Lung (tissue), 12 donors: ENCODE results near the gene KRAS. TPM values are rescaled to one million over a fixed set of nuclear protein-coding genes. Genes with fewer than 3 reads are reported as not detected.

Source experiments
- ATAC-seq: fragments of 200-7000 bp; cut with Tn5 transposase; one replicate; pipeline ENCODE4 v1.9.1; 2020; ENCODE audit warnings: moderate number of reproducible peaks; ENCODE audit not compliant: insufficient read depth, low FRiP score
- DNase-seq, 3 donors: peaks; one replicate each; pipeline ENCODE4 v3.0.0-alpha.2; 2013 to 2017
- H3K27ac ChIP-seq, 2 donors: one replicate each; pipeline ENCODE4 v1.5.1; 2013; ENCODE audit warnings: mild to moderate bottlenecking in 2 of 2, moderate library complexity in 2 of 2, control low read depth in 1 of 2, inconsistent platforms in 1 of 2, low read depth in 1 of 2, low read length in 1 of 2
- H3K27me3 ChIP-seq, 3 donors: one replicate each; pipeline ENCODE4 v1.5.1; 2013; ENCODE audit warnings: low read length in 2 of 3; ENCODE audit not compliant: control insufficient read depth in 3 of 3, insufficient read depth in 3 of 3
- H3K36me3 ChIP-seq, 4 donors: one replicate each; pipeline ENCODE4 v1.5.1; 2013; ENCODE audit warnings: low read length in 4 of 4, mild to moderate bottlenecking in 1 of 4, moderate library complexity in 1 of 4; ENCODE audit not compliant: control insufficient read depth in 4 of 4, insufficient read depth in 4 of 4
- H3K4me1 ChIP-seq, 5 donors: one replicate each; pipeline ENCODE4 v1.5.1; 2013; ENCODE audit warnings: low read length in 5 of 5, mild to moderate bottlenecking in 2 of 5, moderate library complexity in 1 of 5; ENCODE audit not compliant: control insufficient read depth in 5 of 5, insufficient read depth in 5 of 5
- H3K4me3 ChIP-seq: one replicate; pipeline ENCODE4 v1.5.1; 2013; ENCODE audit warnings: mild to moderate bottlenecking, control low read depth, moderate library complexity
- H3K9ac ChIP-seq, 2 donors: one replicate each; pipeline ENCODE4 v1.5.1; 2013; ENCODE audit warnings: low read length in 2 of 2, control low read depth in 1 of 2; ENCODE audit not compliant: insufficient read depth in 1 of 2
- H3K9me3 ChIP-seq, 4 donors: one replicate each; pipeline ENCODE4 v1.5.1; 2013; ENCODE audit warnings: low read length in 3 of 4, mild to moderate bottlenecking in 1 of 4, moderate library complexity in 1 of 4; ENCODE audit not compliant: control insufficient read depth in 4 of 4, insufficient read depth in 3 of 4
- WGBS, 2 donors: extraction: QIAGEN DNeasy Blood & Tissue Kit; methylation state at CpG; one replicate each; pipeline ENCODE4 v1.1.7; 2013; 5-methylcytosine and 5-hydroxymethylcytosine counted together
- polyA plus RNA-seq, 2 donors: library from polyadenylated mRNA; stranded (reverse); fragments of 200-250 nt; gene quantifications; one replicate each; pipeline ENCODE4 v1.2.1, GENCODE V29; 2013
- total RNA-seq, 2 donors: library from RNA; depleted of rRNA in 1 of 2; stranded (reverse); fragments of >200 nt in 1 of 2; gene quantifications; one replicate each; pipeline ENCODE4 v1.2.1, GENCODE V29; 2014 to 2021
- TF ChIP-seq, protein P1 (sequence below): IDR thresholded peaks from 2 replicates; pipeline ENCODE4 v1.5.1; 2012; ENCODE audit warnings: mild to moderate bottlenecking; ENCODE audit errors: control extremely low read depth, extremely low read depth
- donor health status: control.
- donor health status: control.
- donor health status: Bipolar disorder and iron deficiency.
- donor health status: healthy.
- donor health status: DM: yes; HTN: yes; CAD: no.

Gene KRAS
- total and polyA plus RNA-seq, 4 donors = 9.8 to 30.4 (median 18.2) TPM

DNA sequence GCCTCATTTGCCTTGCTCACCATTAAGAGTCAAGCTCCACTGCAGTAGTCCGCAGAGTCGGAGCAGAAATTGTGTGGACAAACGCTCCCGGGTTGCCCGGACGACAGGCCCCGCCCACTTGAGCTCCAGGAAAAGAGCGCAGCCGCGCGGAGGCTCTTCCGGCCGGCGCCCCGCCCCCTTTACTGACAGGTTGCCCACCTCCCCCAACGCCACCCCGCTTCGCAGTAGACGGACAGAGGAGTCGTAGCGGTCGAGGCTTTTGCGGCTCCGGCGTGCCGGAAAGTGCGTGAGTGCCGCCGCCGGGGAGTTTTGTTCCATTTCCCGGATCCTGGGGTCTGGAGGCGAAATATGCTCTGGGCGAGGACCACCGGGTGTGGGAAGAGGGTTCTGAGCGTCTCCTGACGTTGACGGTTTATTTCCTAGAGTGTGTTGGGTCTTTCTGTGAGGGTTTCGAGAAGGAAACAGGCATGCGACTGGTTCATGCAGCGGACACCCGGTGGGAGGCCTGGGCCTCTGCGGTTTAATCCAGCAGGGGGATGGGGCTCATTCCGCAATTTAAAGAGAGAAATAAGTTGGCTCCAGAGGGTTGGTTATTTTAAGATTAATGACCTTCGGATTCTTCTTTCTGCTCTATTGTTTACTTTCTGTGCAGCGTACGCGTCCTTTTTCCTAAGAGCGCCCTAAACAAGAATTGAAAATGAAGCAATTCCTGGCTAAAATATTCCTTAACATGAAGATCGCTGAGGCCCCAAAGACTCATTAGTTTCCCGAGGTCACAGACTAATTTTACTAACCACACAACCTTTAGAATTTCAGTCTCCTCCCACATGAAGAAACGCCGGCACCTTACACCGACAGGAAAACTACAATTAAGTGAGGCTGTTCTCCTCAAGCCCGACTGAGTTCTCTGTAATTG is 55.4 kb downstream of the KRAS start, which contains the start of the genes DNAI7 and ETFRF1:
TSS of gene DNAI7 (minus strand) at position 105 of the 916 bp plus-strand sequence. CDS start at position 23, 82 bp downstream.
TSS of gene ETFRF1 (plus strand) at position 182 of the 916 bp plus-strand sequence. CDS start 8,720 bp downstream, outside the sequence.
- Histone ChIP-seq H3K36me3 (peaks cover 0 to 2% (median 0%) of the 10 kb centered on the region in 4 donors), H3K27ac (peak within 1 kb of the TSS; percentile 97 to 98), H3K27me3 (no peaks in the 10 kb centered on the region), H3K4me3 (peak within 1 kb of the TSS; percentile 70), H3K4me1 (peaks cover 0 to 15% (median 4%) of the 10 kb centered on the region in 5 donors), H3K9ac (peak within 1 kb of the TSS; percentile 92 to 99), H3K9me3 (no peaks in the 10 kb centered on the region)
- TF ChIP-seq, protein P1, sequence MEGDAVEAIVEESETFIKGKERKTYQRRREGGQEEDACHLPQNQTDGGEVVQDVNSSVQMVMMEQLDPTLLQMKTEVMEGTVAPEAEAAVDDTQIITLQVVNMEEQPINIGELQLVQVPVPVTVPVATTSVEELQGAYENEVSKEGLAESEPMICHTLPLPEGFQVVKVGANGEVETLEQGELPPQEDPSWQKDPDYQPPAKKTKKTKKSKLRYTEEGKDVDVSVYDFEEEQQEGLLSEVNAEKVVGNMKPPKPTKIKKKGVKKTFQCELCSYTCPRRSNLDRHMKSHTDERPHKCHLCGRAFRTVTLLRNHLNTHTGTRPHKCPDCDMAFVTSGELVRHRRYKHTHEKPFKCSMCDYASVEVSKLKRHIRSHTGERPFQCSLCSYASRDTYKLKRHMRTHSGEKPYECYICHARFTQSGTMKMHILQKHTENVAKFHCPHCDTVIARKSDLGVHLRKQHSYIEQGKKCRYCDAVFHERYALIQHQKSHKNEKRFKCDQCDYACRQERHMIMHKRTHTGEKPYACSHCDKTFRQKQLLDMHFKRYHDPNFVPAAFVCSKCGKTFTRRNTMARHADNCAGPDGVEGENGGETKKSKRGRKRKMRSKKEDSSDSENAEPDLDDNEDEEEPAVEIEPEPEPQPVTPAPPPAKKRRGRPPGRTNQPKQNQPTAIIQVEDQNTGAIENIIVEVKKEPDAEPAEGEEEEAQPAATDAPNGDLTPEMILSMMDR = no peak
- peak; percentile 99 for ATAC-seq
- DNase-seq = peak; percentile 98 to 99 (median 98)
- whole genome bisulfite sequencing, 2 donors = 0% methylated on average over 53 to 54 of the region's 54 CpGs

DNA sequence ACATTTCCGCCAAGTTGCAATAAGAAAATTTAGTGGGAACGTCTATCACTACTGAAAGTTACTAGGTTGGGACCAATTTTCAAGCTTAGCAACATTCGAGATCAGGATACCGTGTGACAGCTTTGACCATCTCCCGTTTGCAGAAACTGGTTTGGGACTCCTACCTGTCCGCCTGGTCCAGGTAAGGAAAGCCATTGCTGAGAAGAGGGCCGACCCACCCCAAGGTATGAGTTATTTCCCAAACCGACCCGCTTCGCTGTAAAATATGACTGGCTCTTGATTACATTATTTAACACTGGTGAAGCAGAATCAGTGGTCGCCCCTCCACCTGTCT is 56.0 kb downstream of the KRAS start:
- TF ChIP-seq, protein P1 = no peak
- 8 to 10% methylated on average over 11 of the region's 11 CpGs for WGBS, 2 donors
- Histone ChIP-seq H3K4me1 (peaks cover 0 to 15% (median 4%) of the 10 kb centered on the region in 5 donors), H3K36me3 (peaks cover 0 to 2% (median 0%) of the 10 kb centered on the region in 4 donors), H3K4me3 (peak overlapping the region; percentile 70), H3K27ac (peak overlapping the region; percentile 63 to 97), H3K27me3 (no peaks in the 10 kb centered on the region), H3K9me3 (no peaks in the 10 kb centered on the region), H3K9ac (peak overlapping the region; percentile 88 to 94)
- ATAC-seq (peak; percentile 4), DNase-seq (no peak)

DNA sequence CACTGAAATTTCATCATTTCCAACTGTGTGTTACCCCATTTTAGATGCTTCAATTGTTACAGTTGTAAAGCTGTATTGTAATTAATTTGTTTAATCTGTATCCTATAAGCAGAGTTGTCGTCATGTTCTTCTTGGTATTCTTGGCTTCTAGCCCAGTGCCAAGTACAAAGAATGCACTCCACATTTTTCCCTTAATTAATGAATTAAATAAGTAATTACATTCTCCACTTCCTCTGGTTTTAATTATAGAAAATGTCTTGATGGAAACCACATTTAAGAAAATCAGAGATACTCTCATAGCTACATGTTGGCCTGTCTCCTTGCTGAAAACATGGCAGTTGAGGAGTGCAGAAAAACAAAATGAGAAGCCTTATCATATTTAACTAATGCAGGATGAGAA is 56.5 kb downstream of the KRAS start:
- Histone ChIP-seq H3K27ac (no peak overlapping the region), H3K9me3 (no peaks in the 10 kb centered on the region), H3K36me3 (peaks cover 0 to 2% (median 0%) of the 10 kb centered on the region in 4 donors), H3K4me3 (no peak overlapping the region), H3K9ac (peak overlapping the region; percentile 88 to 94), H3K4me1 (peaks cover 0 to 15% (median 4%) of the 10 kb centered on the region in 5 donors), H3K27me3 (no peaks in the 10 kb centered on the region)
- TF ChIP-seq, protein P1 = no peak
- peak in 2 of 3 donors; percentile 36 to 77 for DNase-seq
- no peak for ATAC-seq
- 24 to 64% methylated on average over 1 of the region's 1 CpG for WGBS, 2 donors
